ENCODE measurements around the gene AKAP7.

Gene AKAP7

GRCh38 chr6:131250936-131251335, 115.7 kb downstream of the AKAP7 start:
- H3K9ac ChIP-seq (ENCODE audit: low read length): no peak overlapping the region
- H3K79me2 ChIP-seq (ENCODE audit: insufficient read depth, low read length): no peaks in the 10 kb centered on the region
- no peak overlapping the region for H3K4me3 ChIP-seq (ENCODE audit: insufficient read depth, low read length, poor library complexity, severe bottlenecking)
- no peak for TF ChIP-seq EZH2phosphoT487 (conservative IDR thresholded peaks at IDR 0.05; ENCODE audit: low read length)
- no peak for TF ChIP-seq CTCF (IDR thresholded peaks at IDR 0.05; ENCODE audit: insufficient read depth, low read length, poor library complexity, severe bottlenecking)
- no peak overlapping the region for H3K27ac ChIP-seq (ENCODE audit: low read depth, low read length)
- no peaks in the 10 kb centered on the region for H3K36me3 ChIP-seq (ENCODE audit: low read length)
- no peaks in the 10 kb centered on the region for H4K20me1 ChIP-seq (ENCODE audit: low read depth, low read length)
- H3K9me3 ChIP-seq (ENCODE audit: insufficient read depth, low read length): no peaks in the 10 kb centered on the region
- no peaks in the 10 kb centered on the region for H3K27me3 ChIP-seq (ENCODE audit: low read length)
- H3K4me2 ChIP-seq (ENCODE audit: low read depth, low read length, poor library complexity, severe bottlenecking): no peak overlapping the region
- H3F3A ChIP-seq (ENCODE audit: insufficient read depth): no peaks in the 10 kb centered on the region
- no peak overlapping the region for H2AFZ ChIP-seq (ENCODE audit: low read depth, low read length, severe bottlenecking)
- no peaks in the 10 kb centered on the region for H3K9me2 ChIP-seq (replicated peaks; ENCODE audit: insufficient read depth, low read length)

- H3K79me2 ChIP-seq (ENCODE audit: insufficient read depth, low read length): no peaks in the 10 kb centered on the region
- no peaks in the 10 kb centered on the region for H3K9me3 ChIP-seq (ENCODE audit: insufficient read depth, low read length)
- no peak overlapping the region for H3K9ac ChIP-seq (ENCODE audit: low read length)
- no peak overlapping the region for H3K27ac ChIP-seq (ENCODE audit: low read depth, low read length)
- H4K20me1 ChIP-seq (ENCODE audit: low read depth, low read length): no peaks in the 10 kb centered on the region
- H3K27me3 ChIP-seq (ENCODE audit: low read length): no peaks in the 10 kb centered on the region
- H3K36me3 ChIP-seq (ENCODE audit: low read length): no peaks in the 10 kb centered on the region
- no peaks in the 10 kb centered on the region for H3K9me2 ChIP-seq (replicated peaks; ENCODE audit: insufficient read depth, low read length)
- no peaks in the 10 kb centered on the region for H3F3A ChIP-seq (ENCODE audit: insufficient read depth)
- no peak overlapping the region for H3K4me2 ChIP-seq (ENCODE audit: low read depth, low read length, poor library complexity, severe bottlenecking)
- no peak overlapping the region for H3K4me3 ChIP-seq (ENCODE audit: insufficient read depth, low read length, poor library complexity, severe bottlenecking)
- TF ChIP-seq CTCF (IDR thresholded peaks at IDR 0.05; ENCODE audit: insufficient read depth, low read length, poor library complexity, severe bottlenecking): no peak
- no peak overlapping the region for H2AFZ ChIP-seq (ENCODE audit: low read depth, low read length, severe bottlenecking)
These were observed 116.4 kb downstream of the AKAP7 start for GRCh38 chr6:131251590-131252199.

GRCh38 chr6:131255434-131255833, 120.2 kb downstream of the AKAP7 start:
- no peaks in the 10 kb centered on the region for H4K20me1 ChIP-seq (ENCODE audit: low read depth, low read length)
- no peak overlapping the region for H3K9ac ChIP-seq (ENCODE audit: low read length)
- no peaks in the 10 kb centered on the region for H3K79me2 ChIP-seq (ENCODE audit: insufficient read depth, low read length)
- no peaks in the 10 kb centered on the region for H3K9me2 ChIP-seq (replicated peaks; ENCODE audit: insufficient read depth, low read length)
- H3K4me3 ChIP-seq (ENCODE audit: insufficient read depth, low read length, poor library complexity, severe bottlenecking): no peak overlapping the region
- TF ChIP-seq EZH2phosphoT487 (conservative IDR thresholded peaks at IDR 0.05; ENCODE audit: low read length) (no peak), CTCF (IDR thresholded peaks at IDR 0.05; ENCODE audit: insufficient read depth, low read length, poor library complexity, severe bottlenecking) (no peak)
- H3K4me2 ChIP-seq (ENCODE audit: low read depth, low read length, poor library complexity, severe bottlenecking): no peak overlapping the region
- H3K9me3 ChIP-seq (ENCODE audit: insufficient read depth, low read length): no peaks in the 10 kb centered on the region
- H2AFZ ChIP-seq (ENCODE audit: low read depth, low read length, severe bottlenecking): no peak overlapping the region
- no peaks in the 10 kb centered on the region for H3K36me3 ChIP-seq (ENCODE audit: low read length)
- H3K27ac ChIP-seq (ENCODE audit: low read depth, low read length): no peak overlapping the region
- H3K27me3 ChIP-seq (ENCODE audit: low read length): no peaks in the 10 kb centered on the region
- no peaks in the 10 kb centered on the region for H3F3A ChIP-seq (ENCODE audit: insufficient read depth)

All from SU-DHL-6 (cell line).